HepG2 (cell line): Measurements from ENCODE around the gene CCT8. TPM values are rescaled to one million over a fixed set of nuclear protein-coding genes. Genes with fewer than 3 reads are reported as not detected.
A peak's percentile ranks its signal among the peaks of the same experiment; 100 is the strongest.

Experiments
- AGO2 ChIP-seq: fragments of 200-400 bp; formaldehyde crosslinking; optimal IDR thresholded peaks from 2 replicates; pipeline ENCODE3; 2017; ENCODE audit warnings: mild to moderate bottlenecking, low read depth, low read length, moderate library complexity
- ARID2 ChIP-seq: sonication (generic); formaldehyde crosslinking; IDR thresholded peaks from 2 replicates; pipeline ENCODE4 v1.8.1; 2022; ENCODE audit warnings: mild to moderate bottlenecking, missing genetic modification reagents, borderline replicate concordance
- ARNT ChIP-seq: fragments of 450-650 bp; IDR thresholded peaks from 2 replicates; pipeline ENCODE4 v1.6.1; 2017
- ATF7-NPFF ChIP-seq: sonication (generic); formaldehyde crosslinking; IDR thresholded peaks from 2 replicates; pipeline ENCODE4 v1.8.1; 2023; ENCODE audit warnings: mild to moderate bottlenecking, low read depth, missing genetic modification reagents, moderate library complexity
- ELF4 ChIP-seq: sonication (generic); formaldehyde crosslinking; IDR thresholded peaks from 2 replicates; pipeline ENCODE4 v1.5.0; 2020; ENCODE audit warnings: missing genetic modification reagents, mild to moderate bottlenecking, moderate library complexity, borderline replicate concordance
- GLI4 ChIP-seq: sonication (generic); formaldehyde crosslinking; IDR thresholded peaks from 2 replicates; pipeline ENCODE4 v1.5.1; 2020; ENCODE audit warnings: missing genetic modification reagents, mild to moderate bottlenecking, moderate library complexity, borderline replicate concordance
- HNRNPK ChIP-seq: fragments of 200-400 bp; formaldehyde crosslinking; IDR thresholded peaks from 2 replicates; pipeline ENCODE4 v1.6.1; 2018; ENCODE audit warnings: low read length, low read depth, moderate library complexity, mild to moderate bottlenecking; ENCODE audit not compliant: poor library complexity, severe bottlenecking
- KMT2B ChIP-seq: IDR thresholded peaks from 2 replicates; pipeline ENCODE4 v1.6.1; 2016; ENCODE audit warnings: missing genetic modification reagents, missing compliant biosample characterization
- PCBP2 ChIP-seq: fragments of 200-400 bp; formaldehyde crosslinking; optimal IDR thresholded peaks from 2 replicates; pipeline ENCODE3; 2018; ENCODE audit warnings: low read length, low read depth; ENCODE audit not compliant: poor library complexity, severe bottlenecking
- SNAPC4 ChIP-seq: sonication (generic); formaldehyde crosslinking; IDR thresholded peaks from 2 replicates; pipeline ENCODE4 v1.4.0; 2020; ENCODE audit warnings: mild to moderate bottlenecking, missing genetic modification reagents
- SP4 ChIP-seq: sonication (generic); formaldehyde crosslinking; IDR thresholded peaks from 2 replicates; pipeline ENCODE4 v1.8.1; 2023; ENCODE audit warnings: mild to moderate bottlenecking, missing genetic modification reagents
- YY1 ChIP-seq: IDR thresholded peaks from 2 replicates; pipeline ENCODE4 v1.6.1; 2011; ENCODE audit warnings: low read length, low read depth, moderate library complexity, mild to moderate bottlenecking; ENCODE audit not compliant: insufficient read depth, insufficient replicate concordance
- ZMAT3 ChIP-seq: sonication (generic); formaldehyde crosslinking; conservative IDR thresholded peaks from 2 replicates; pipeline ENCODE4 v1.7.0; 2021; ENCODE audit warnings: missing genetic modification reagents
- ZNF230 ChIP-seq: sonication (generic); formaldehyde crosslinking; IDR thresholded peaks from 2 replicates; pipeline ENCODE4 v1.4.0; 2020; ENCODE audit warnings: mild to moderate bottlenecking, missing genetic modification reagents
- ZNF574 ChIP-seq: sonication (generic); formaldehyde crosslinking; IDR thresholded peaks from 2 replicates; pipeline ENCODE4 v1.4.0; 2020; ENCODE audit warnings: missing genetic modification reagents
- ZNF703 ChIP-seq: sonication (generic); formaldehyde crosslinking; IDR thresholded peaks from 2 replicates; pipeline ENCODE4 v1.5.1; 2020; ENCODE audit warnings: missing genetic modification reagents, mild to moderate bottlenecking, moderate library complexity, borderline replicate concordance
- ZNF83 ChIP-seq: sonication (generic); formaldehyde crosslinking; IDR thresholded peaks from 2 replicates; pipeline ENCODE4 v1.4.0; 2020; ENCODE audit warnings: missing genetic modification reagents, mild to moderate bottlenecking, borderline replicate concordance
- ZNF883 ChIP-seq: sonication (generic); formaldehyde crosslinking; IDR thresholded peaks from 2 replicates; pipeline ENCODE4 v1.5.1; 2020; ENCODE audit warnings: mild to moderate bottlenecking, missing genetic modification reagents; ENCODE audit errors: not compliant biosample characterization
- polyA plus RNA-seq, 8 experiments: library from polyadenylated mRNA; depleted of rRNA in 3 of 8; stranded (reverse) in 7 of 8; unstranded in 1 of 8; fragments of >200 nt; fragmentation: Illumina TruSeq in 4 of 8; extraction: Trizol in 4 of 8; gene quantifications; 2 replicates each; pipeline versions ENCODE4 v1.2.1 to v1.2.3, GENCODE V29; 2011 to 2016; ENCODE audit warnings: low read depth in 4 of 8, missing spikeins in 1 of 8, mixed read lengths in 1 of 8; ENCODE audit not compliant: insufficient read depth in 1 of 8
- total RNA-seq, 5 experiments: library from RNA; depleted of rRNA; stranded (reverse); fragments of >200 nt; fragmentation: Illumina TruSeq; extraction: Trizol; gene quantifications; 2 replicates each; pipeline ENCODE4 v1.2.3, GENCODE V29; 2016; ENCODE audit warnings: low read depth in 1 of 5
- TF ChIP-seq, protein P1 (sequence below): sonication (generic); formaldehyde crosslinking; IDR thresholded peaks from 2 replicates; pipeline ENCODE4 v1.8.0; 2022; ENCODE audit warnings: mild to moderate bottlenecking, missing genetic modification reagents, borderline replicate concordance

Gene CCT8
- total and polyA plus RNA-seq, 2 of the 13 experiments (the other 11 are each of a cell fraction or from before 2014, with no cell fraction given), result 127 to 325 TPM

DNA sequence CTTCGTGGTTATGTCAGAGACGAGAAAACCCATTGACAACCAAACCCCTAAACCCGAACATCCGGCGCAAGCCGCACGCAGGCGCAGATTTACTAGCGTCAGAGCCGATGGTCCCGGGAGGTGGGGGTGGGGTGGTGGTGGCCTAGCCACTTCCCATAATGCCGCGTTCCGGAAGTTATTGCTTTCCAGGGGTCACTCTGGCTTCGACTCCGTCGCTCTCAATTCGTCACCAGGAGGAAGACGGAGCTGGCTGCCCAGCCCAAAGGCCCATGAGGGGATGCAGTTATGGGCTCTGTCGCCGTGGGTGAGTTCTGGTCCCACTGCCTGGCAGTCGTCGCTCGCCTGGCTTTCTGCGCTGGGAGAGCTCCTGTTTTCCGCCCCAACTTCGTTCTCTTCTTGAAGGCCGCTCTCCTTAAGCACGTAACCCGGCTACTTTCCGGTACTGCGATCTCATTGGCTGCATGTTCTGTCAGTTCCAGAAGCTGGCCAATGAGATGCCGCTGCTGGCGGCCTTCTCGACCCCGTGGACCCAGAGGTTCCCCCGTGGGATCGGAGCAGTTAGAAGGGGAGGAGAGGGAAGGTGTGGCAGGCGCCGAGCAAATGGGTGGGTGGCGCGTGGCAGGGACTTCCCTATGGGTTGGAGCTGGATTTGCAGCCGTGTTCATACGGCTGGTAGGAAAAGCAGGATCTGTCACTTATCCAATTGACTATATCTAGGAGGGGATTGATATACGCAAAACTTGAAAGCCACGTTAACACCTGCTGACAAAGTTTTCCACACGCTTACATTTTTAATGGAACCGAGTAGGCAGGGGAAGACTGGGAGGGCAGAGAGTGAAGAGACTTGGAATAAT, 48.7 kb downstream of the CCT8 start, which contains the start of gene USP16 (continued):
- TF ChIP-seq, protein P1, sequence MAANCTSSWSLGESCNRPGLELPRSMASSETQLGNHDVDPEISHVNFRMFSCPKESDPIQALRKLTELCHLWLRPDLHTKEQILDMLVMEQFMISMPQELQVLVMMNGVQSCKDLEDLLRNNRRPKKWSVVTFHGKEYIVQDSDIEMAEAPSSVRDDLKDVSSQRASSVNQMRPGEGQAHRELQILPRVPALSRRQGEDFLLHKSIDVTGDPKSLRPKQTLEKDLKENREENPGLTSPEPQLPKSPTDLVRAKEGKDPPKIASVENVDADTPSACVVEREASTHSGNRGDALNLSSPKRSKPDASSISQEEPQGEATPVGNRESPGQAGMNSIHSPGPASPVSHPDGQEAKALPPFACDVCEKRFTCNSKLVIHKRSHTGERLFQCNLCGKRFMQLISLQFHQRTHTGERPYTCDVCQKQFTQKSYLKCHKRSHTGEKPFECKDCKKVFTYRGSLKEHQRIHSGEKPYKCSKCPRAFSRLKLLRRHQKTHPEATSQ, result peak; percentile 73; the same call in 1 of the 2 replicates
- TF ChIP-seq ATF7-NPFF (0 out of 2 replicates have a peak, but pooled peaks have one; percentile 33), SNAPC4 (CRISPR knock-in tag) (no peak), ARID2 (CRISPR knock-in tag) (peak; percentile 54; the same call in 1 of the 2 replicates), ARNT (no peak), ZNF883 (CRISPR knock-in tag) (peak; percentile 44), ZNF574 (CRISPR knock-in tag) (peak; percentile 98), ZNF83 (CRISPR knock-in tag) (no peak), ZMAT3 (0 out of 2 replicates have a peak, but pooled peaks have one; percentile 37), YY1 (no peak), KMT2B (CRISPR knock-in tag) (peak; percentile 97), ELF4 (no peak), HNRNPK (no peak), PCBP2 (no peak), ZNF230 (CRISPR knock-in tag) (no peak; the same call in 1 of the 2 replicates), GLI4 (no peak), ZNF703 (no peak), AGO2 (peak; percentile 48), SP4 (0 out of 2 replicates have a peak, but pooled peaks have one; percentile 28)
